HCT116 (cell line): Measurements from ENCODE around the gene SNRNP200. TPM values are rescaled to one million over a fixed set of nuclear protein-coding genes. Genes with fewer than 3 reads are reported as not detected.

ENCODE experiments used
- ATAC-seq: fragments of 200-7000 bp; cut with Tn5 transposase; 2 replicates; pipeline ENCODE4 v1.9.1; 2020; ENCODE audit warnings: mild to moderate bottlenecking, moderate library complexity
- BruUV-seq: library from RNA; stranded (reverse); fragments of 400-500 nt; replicated peaks from 2 replicates; lab custom pipeline; 2021; lab: Mats Ljungman, UMichigan
- CTCF ChIA-PET: fragments of 300-600 bp; sonication (Branson Sonifier 250); formaldehyde crosslinking; loops from one replicate; lab custom pipeline; 2021; ENCODE audit warnings: antibody characterized with exemption; lab: Charles Lee
- POLR2A ChIA-PET: fragments of 300-600, 350-600 bp; sonication (Branson Sonifier 250); formaldehyde crosslinking; loops from one replicate; lab custom pipeline; 2021; ENCODE audit warnings: antibody characterized with exemption; lab: Charles Lee
- RAD21 ChIA-PET, 2 experiments: fragments of 300-600 bp; sonication (Branson Sonifier 250); formaldehyde crosslinking; loops; one replicate each; lab custom pipeline; 2023; ENCODE audit warnings: low total read pairs in 2 of 2; ENCODE audit not compliant: uncharacterized antibody in 2 of 2, unreplicated experiment in 2 of 2, low non-redundant PET in 1 of 2; lab: Charles Lee
- DNase-seq: peaks from one replicate; pipeline ENCODE4 v3.0.0-alpha.2; 2010; ENCODE audit warnings: low read depth, low spot score
- H2AFZ ChIP-seq: fragments of 200-600 bp; shearing (Covaris generic), sonication (generic); 2 replicates; pipeline ENCODE4 v1.6.1; 2017; ENCODE audit warnings: low read depth, mixed run types, mixed read lengths, antibody characterized with exemption, low read length; ENCODE audit not compliant: poor library complexity, severe bottlenecking
- H3K27ac ChIP-seq: 2 replicates; pipeline ENCODE4 v1.5.1; 2012; ENCODE audit warnings: low read depth, low read length
- H3K27me3 ChIP-seq: fragments of 200-600 bp; sonication (generic); 2 replicates; pipeline ENCODE4 v1.6.1; 2016; ENCODE audit warnings: mixed run types, low read length, mixed read lengths; ENCODE audit not compliant: insufficient read depth
- H3K36me3 ChIP-seq, 2 experiments: fragments of 200-500 bp in 1 of 2; fragments of 200-600 bp in 1 of 2; sonication (Bioruptor generic) in 1 of 2; sonication (generic) in 1 of 2; 2 replicates each; pipeline versions ENCODE4 v1.5.1 to v1.6.1; 2014 to 2016; ENCODE audit warnings: low read length in 2 of 2, inconsistent platforms in 1 of 2, mixed read lengths in 1 of 2, mixed run types in 1 of 2; ENCODE audit not compliant: insufficient read depth in 2 of 2, control insufficient read depth in 1 of 2
- H3K4me1 ChIP-seq, 2 experiments: fragments of 200-600 bp in 1 of 2; sonication (generic) in 1 of 2; 2 replicates each; pipeline versions ENCODE4 v1.5.1 to v1.6.1; 2012 to 2017; ENCODE audit warnings: low read length in 2 of 2, inconsistent platforms in 1 of 2, mild to moderate bottlenecking in 1 of 2, mixed read lengths in 1 of 2, mixed run types in 1 of 2, moderate library complexity in 1 of 2; ENCODE audit not compliant: insufficient read depth in 2 of 2, control insufficient read depth in 1 of 2
- H3K4me2 ChIP-seq: fragments of 200-600 bp; sonication (generic); 2 replicates; pipeline ENCODE4 v1.6.1; 2017; ENCODE audit warnings: mixed run types, low read length, mixed read lengths
- H3K4me3 ChIP-seq, 2 experiments: fragments of 200-600 bp in 1 of 2; sonication (generic) in 1 of 2; replicated peaks in 1 of 2; 2 replicates each; pipeline ENCODE4 v1.5.1; 2011 to 2016; ENCODE audit warnings: low read length in 2 of 2, control low read depth in 1 of 2, low read depth in 1 of 2, mild to moderate bottlenecking in 1 of 2, mixed read lengths in 1 of 2, mixed run types in 1 of 2
- H3K79me2 ChIP-seq: fragments of 200-600 bp; sonication (generic); 2 replicates; pipeline ENCODE4 v1.6.1; 2017; ENCODE audit warnings: mild to moderate bottlenecking, mixed run types, low read length, moderate library complexity, mixed read lengths; ENCODE audit not compliant: insufficient read depth
- H3K9ac ChIP-seq: fragments of 200-600 bp; sonication (generic); 2 replicates; pipeline ENCODE4 v1.6.1; 2016; ENCODE audit warnings: low read length, mixed read lengths
- H3K9me2 ChIP-seq: fragments of 200-600 bp; sonication (generic), shearing (Covaris generic); 2 replicates; pipeline ENCODE4 v1.6.1; 2017; ENCODE audit warnings: mixed run types, mild to moderate bottlenecking, moderate library complexity; ENCODE audit not compliant: insufficient read depth
- H3K9me3 ChIP-seq, 2 experiments: fragments of 200-500 bp in 1 of 2; fragments of 200-600 bp in 1 of 2; sonication (Bioruptor generic) in 1 of 2; sonication (generic) in 1 of 2; 2 replicates each; pipeline ENCODE4 v1.6.1; 2014 to 2017; ENCODE audit warnings: low read length in 2 of 2, mixed read lengths in 2 of 2, inconsistent platforms in 1 of 2, low read depth in 1 of 2, mild to moderate bottlenecking in 1 of 2, mixed run types in 1 of 2, moderate library complexity in 1 of 2; ENCODE audit not compliant: control insufficient read depth in 1 of 2, insufficient read depth in 1 of 2
- H4K20me1 ChIP-seq: fragments of 200-600 bp; sonication (generic), shearing (Covaris generic); 2 replicates; pipeline ENCODE4 v1.6.1; 2017; ENCODE audit warnings: mixed run types, mild to moderate bottlenecking, moderate library complexity; ENCODE audit not compliant: insufficient read depth
- ATF3 ChIP-seq: IDR thresholded peaks from 2 replicates; pipeline ENCODE4 v1.6.1; 2012
- CBX3 ChIP-seq: IDR thresholded peaks from 2 replicates; pipeline ENCODE4 v1.6.1; 2012; ENCODE audit warnings: low read depth
- CTCF ChIP-seq, 3 experiments: fragments of 200-600 bp in 1 of 3; sonication (generic) in 1 of 3; IDR thresholded peaks in 2 of 3; conservative IDR thresholded peaks in 1 of 3; 2 replicates each; pipeline ENCODE4 v1.5.1; 2012 to 2017; ENCODE audit warnings: low read depth in 2 of 3, low read length in 2 of 3, antibody characterized with exemption in 1 of 3, borderline replicate concordance in 1 of 3, control low read depth in 1 of 3, mild to moderate bottlenecking in 1 of 3, mixed read lengths in 1 of 3, mixed run types in 1 of 3, moderate library complexity in 1 of 3; ENCODE audit not compliant: insufficient read depth in 1 of 3
- EGR1 ChIP-seq: IDR thresholded peaks from 2 replicates; pipeline ENCODE4 v1.6.1; 2012; ENCODE audit warnings: low read depth
- EZH2 ChIP-seq: fragments of 200-600 bp; sonication (generic); IDR thresholded peaks from 2 replicates; pipeline ENCODE4 v1.6.1; 2017; ENCODE audit warnings: antibody characterized with exemption, mixed run types
- EZH2phosphoT487 ChIP-seq: fragments of 200-600 bp; IDR thresholded peaks from 2 replicates; pipeline ENCODE4 v1.6.1; 2018; ENCODE audit warnings: antibody characterized with exemption, borderline replicate concordance
- JUND ChIP-seq: IDR thresholded peaks from 2 replicates; pipeline ENCODE4 v1.6.1; 2012
- POLR2A ChIP-seq: IDR thresholded peaks from 2 replicates; pipeline ENCODE4 v1.7.0; 2011; ENCODE audit warnings: borderline replicate concordance; ENCODE audit not compliant: insufficient read depth, insufficient read length; ENCODE audit errors: extremely low read depth
- POLR2AphosphoS5 ChIP-seq: IDR thresholded peaks from 2 replicates; pipeline ENCODE4 v1.6.1; 2011; ENCODE audit warnings: mild to moderate bottlenecking, low read depth, low read length, moderate library complexity
- REST ChIP-seq: IDR thresholded peaks from 2 replicates; pipeline ENCODE4 v1.6.1; 2012; ENCODE audit warnings: low read depth
- TCF7L2 ChIP-seq: IDR thresholded peaks from 2 replicates; pipeline ENCODE4 v1.7.0; 2011; ENCODE audit warnings: borderline replicate concordance, inconsistent platforms; ENCODE audit not compliant: insufficient read depth, insufficient read length; ENCODE audit errors: extremely low read depth
- ZBTB33 ChIP-seq: IDR thresholded peaks from 2 replicates; pipeline ENCODE4 v1.6.1; 2011; ENCODE audit warnings: mild to moderate bottlenecking, low read length, moderate library complexity; ENCODE audit not compliant: insufficient replicate concordance; ENCODE audit errors: extremely low read depth
- ZFX ChIP-seq: fragments of 450-650 bp; IDR thresholded peaks from 2 replicates; pipeline ENCODE4 v1.6.1; 2017
- ZNF274 ChIP-seq: fragments of 200-500 bp; sonication (Bioruptor generic); IDR thresholded peaks from 2 replicates; pipeline ENCODE4 v1.6.1; 2014; ENCODE audit warnings: mild to moderate bottlenecking, low read depth, low read length, inconsistent platforms
- intact Hi-C: fragments of 100-400 bp; cut with micrococcal nuclease; formaldehyde crosslinking; loops from 2 replicates; pipeline ENCODE4 v1.10.0; 2022
- total RNA-seq: library from RNA; stranded (reverse); gene quantifications from one replicate; pipeline ENCODE4 v1.2.1, GENCODE V29; 2021; ENCODE audit not compliant: unreplicated experiment

Gene SNRNP200
- total RNA-seq, 1 experiment from 2014 or later: 202 TPM

- ATAC-seq (no peak), DNase-seq (no peak)
- Histone ChIP-seq H4K20me1 (no peaks in the 10 kb centered on the region), H3K27ac (no peak overlapping the region), H3K27me3 (no peaks in the 10 kb centered on the region), H3K4me2 (no peak overlapping the region), H3K79me2 (no peaks in the 10 kb centered on the region; the same call in 1 of the 2 replicates), H3K9me3 (no peaks in the 10 kb centered on the region), H2AFZ (no peak overlapping the region), H3K36me3 (peaks cover 86 to 88% of the 10 kb centered on the region in 2 experiments), H3K9ac (no peak overlapping the region), H3K4me1 (no peaks in the 10 kb centered on the region), H3K9me2 (no peaks in the 10 kb centered on the region), H3K4me3 (no peak overlapping the region)
- intact Hi-C loops: no loop called here
- ChIA-PET CTCF (no interaction called here), RAD21 (no interaction called here), POLR2A (no interaction called here)
- TF ChIP-seq ZFX: no peak
- no peak for TF ChIP-seq EZH2
- TF ChIP-seq CBX3: no peak
- no peak for TF ChIP-seq REST
- TF ChIP-seq EGR1: no peak
- TF ChIP-seq ATF3: no peak
- TF ChIP-seq ZBTB33: no peak
- no peak for TF ChIP-seq TCF7L2
- no peak for TF ChIP-seq ZNF274
- no peak for TF ChIP-seq POLR2A
- no peak for TF ChIP-seq EZH2phosphoT487
- TF ChIP-seq JUND: no peak
- no peak for TF ChIP-seq POLR2AphosphoS5
- TF ChIP-seq CTCF (IDR thresholded peaks at IDR 0.05 in 2 of 3, conservative IDR thresholded peaks at IDR 0.05 in 1 of 3; ENCODE audit: borderline replicate concordance in 1 of 3, insufficient read depth in 1 of 3, low read depth in 2 of 3, low read length in 2 of 3): no peak
- BruUV-seq: no TSS peak
Observed at GRCh38 chr2:96291751-96292150, 13.6 kb downstream of the SNRNP200 start.
